CD4-positive, alpha-beta T cell (primary cell): Measurements from ENCODE around the gene IGFBP2. TPM values are rescaled to one million over a fixed set of nuclear protein-coding genes. Genes with fewer than 3 reads are reported as not detected.
A peak's percentile ranks its signal among the peaks of the same experiment; 100 is the strongest.

Experiments used
- ATAC-seq: fragments of 200-7000 bp; cut with Tn5 transposase; one replicate; pipeline ENCODE4 v1.10.0; 2022; ENCODE audit warnings: mild to moderate bottlenecking; ENCODE audit not compliant: poor library complexity
- CTCF ChIA-PET: fragments of 350-600 bp; sonication (Branson Sonifier 250); formaldehyde crosslinking; loops from one replicate; lab custom pipeline; 2021; ENCODE audit warnings: antibody characterized with exemption, inconsistent platforms; lab: Charles Lee
- POLR2A ChIA-PET: fragments of 350-600 bp; sonication (Branson Sonifier 250); formaldehyde crosslinking; loops from one replicate; lab custom pipeline; 2021; ENCODE audit warnings: antibody characterized with exemption, inconsistent platforms; lab: Charles Lee
- DNase-seq, 14 experiments: peaks; one replicate each; pipeline ENCODE4 v3.0.0-alpha.2; 2013 to 2020; ENCODE audit warnings: mixed read lengths in 2 of 14
- H3K27ac ChIP-seq, 2 donors: one replicate each; pipeline versions ENCODE4 v1.5.1 to v1.7.0; 2013; ENCODE audit warnings: low read length in 2 of 2, low read depth in 1 of 2, mild to moderate bottlenecking in 1 of 2
- H3K27me3 ChIP-seq, 2 experiments: 1 replicate in 1 of 2; 2 replicates in 1 of 2; pipeline versions ENCODE4 v1.6.1 to v1.7.0; 2013; ENCODE audit warnings: low read length in 2 of 2, control low read depth in 1 of 2, mild to moderate bottlenecking in 1 of 2, moderate library complexity in 1 of 2; ENCODE audit not compliant: insufficient read depth in 2 of 2, control insufficient read depth in 1 of 2
- H3K36me3 ChIP-seq: one replicate; pipeline ENCODE4 v1.6.1; 2013; ENCODE audit warnings: low read length, control low read depth; ENCODE audit not compliant: insufficient read depth
- H3K4me1 ChIP-seq: one replicate; pipeline ENCODE4 v1.6.1; 2013; ENCODE audit warnings: low read length, control low read depth; ENCODE audit not compliant: insufficient read depth
- H3K4me3 ChIP-seq: one replicate; pipeline ENCODE4 v1.5.1; 2013; ENCODE audit warnings: mild to moderate bottlenecking, low read length, moderate library complexity
- H3K9me3 ChIP-seq, 2 experiments: 1 replicate in 1 of 2; 2 replicates in 1 of 2; pipeline versions ENCODE4 v1.6.1 to v1.7.0; 2013; ENCODE audit warnings: low read length in 2 of 2, mild to moderate bottlenecking in 2 of 2, control low read depth in 1 of 2, moderate library complexity in 1 of 2; ENCODE audit not compliant: control insufficient read depth in 1 of 2, insufficient read depth in 1 of 2
- H3K27ac Mint-ChIP-seq: one replicate; pipeline ENCODE4 v1.8.0; 2020; ENCODE audit warnings: mixed read lengths
- H3K27me3 Mint-ChIP-seq: one replicate; pipeline ENCODE4 v1.8.0; 2021; ENCODE audit warnings: mixed read lengths
- H3K36me3 Mint-ChIP-seq: one replicate; pipeline ENCODE4 v1.8.0; 2021; ENCODE audit warnings: low read depth, mixed read lengths
- H3K4me1 Mint-ChIP-seq: one replicate; pipeline ENCODE4 v1.8.0; 2021; ENCODE audit warnings: low read depth, mixed read lengths
- H3K4me3 Mint-ChIP-seq: one replicate; pipeline ENCODE4 v1.8.0; 2020; ENCODE audit warnings: mild to moderate bottlenecking, mixed read lengths
- H3K9me3 Mint-ChIP-seq: one replicate; pipeline ENCODE4 v1.8.0; 2020; ENCODE audit warnings: mixed read lengths
- intact Hi-C, 2 experiments: fragments of 100-400 bp; cut with DNase I in 1 of 2; cut with micrococcal nuclease in 1 of 2; formaldehyde crosslinking; loops; one replicate each; pipeline versions ENCODE4 v1.15.1 to v1.9.0; 2023 to 2025; cut with DNase I, micrococcal nuclease
- total RNA-seq, 174 experiments: library from RNA in 2 of 174; stranded (reverse) in 2 of 174; gene quantifications; one replicate each; pipeline ENCODE4 v1.2.3 and lab custom pipeline; 2021 to 2026
- TF ChIP-seq, protein P1 (sequence below): fragments of 200-600 bp; IDR thresholded peaks from one replicate; pipeline ENCODE4 v1.8.0; 2022; ENCODE audit warnings: antibody characterized with exemption, mild to moderate bottlenecking

The IGFBP2 gene
- total RNA-seq, 2 experiments from 2014 or later, result not detected

DNA sequence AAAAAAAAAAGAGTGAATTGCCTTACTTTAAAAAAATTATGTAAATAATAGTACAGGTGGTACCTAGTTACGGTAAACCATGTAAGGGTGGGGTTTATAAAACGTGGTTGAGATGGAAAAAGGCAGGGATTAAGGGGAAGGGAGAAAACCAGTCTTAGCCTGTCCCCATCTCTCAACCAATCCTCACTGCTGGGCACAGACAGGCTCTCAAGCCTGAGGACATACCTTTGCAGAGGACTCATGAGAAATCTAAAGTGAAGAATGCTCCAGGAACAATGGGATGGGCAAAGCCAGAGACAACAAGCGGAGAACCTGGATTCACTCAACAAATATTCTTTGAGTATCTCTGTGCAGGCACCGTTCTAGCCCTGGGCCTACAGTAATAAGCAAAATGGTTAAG, 3.4 kb upstream of the IGFBP2 start:
- Mint-ChIP-seq H3K9me3 (no peaks in the 10 kb centered on the region), H3K27ac (no peak overlapping the region), H3K36me3 (no peaks in the 10 kb centered on the region), H3K4me1 (peaks cover 18% of the 10 kb centered on the region), H3K4me3 (no peak overlapping the region), H3K27me3 (peaks cover 49% of the 10 kb centered on the region)
- H3K9me3 ChIP-seq, result peaks cover 0 to 10% of the 10 kb centered on the region in 2 experiments
- ATAC-seq, result no peak
- no peak overlapping the region for H3K27ac ChIP-seq
- ChIA-PET CTCF (no interaction called here), POLR2A (no interaction called here)
- no peaks in the 10 kb centered on the region for H3K36me3 ChIP-seq
- TF ChIP-seq, protein P1, sequence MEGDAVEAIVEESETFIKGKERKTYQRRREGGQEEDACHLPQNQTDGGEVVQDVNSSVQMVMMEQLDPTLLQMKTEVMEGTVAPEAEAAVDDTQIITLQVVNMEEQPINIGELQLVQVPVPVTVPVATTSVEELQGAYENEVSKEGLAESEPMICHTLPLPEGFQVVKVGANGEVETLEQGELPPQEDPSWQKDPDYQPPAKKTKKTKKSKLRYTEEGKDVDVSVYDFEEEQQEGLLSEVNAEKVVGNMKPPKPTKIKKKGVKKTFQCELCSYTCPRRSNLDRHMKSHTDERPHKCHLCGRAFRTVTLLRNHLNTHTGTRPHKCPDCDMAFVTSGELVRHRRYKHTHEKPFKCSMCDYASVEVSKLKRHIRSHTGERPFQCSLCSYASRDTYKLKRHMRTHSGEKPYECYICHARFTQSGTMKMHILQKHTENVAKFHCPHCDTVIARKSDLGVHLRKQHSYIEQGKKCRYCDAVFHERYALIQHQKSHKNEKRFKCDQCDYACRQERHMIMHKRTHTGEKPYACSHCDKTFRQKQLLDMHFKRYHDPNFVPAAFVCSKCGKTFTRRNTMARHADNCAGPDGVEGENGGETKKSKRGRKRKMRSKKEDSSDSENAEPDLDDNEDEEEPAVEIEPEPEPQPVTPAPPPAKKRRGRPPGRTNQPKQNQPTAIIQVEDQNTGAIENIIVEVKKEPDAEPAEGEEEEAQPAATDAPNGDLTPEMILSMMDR, result no peak
- intact Hi-C loops, result no loop called here
- no peak overlapping the region for H3K4me3 ChIP-seq
- peaks cover 16 to 23% of the 10 kb centered on the region in 2 experiments for H3K27me3 ChIP-seq
- peaks cover 11% of the 10 kb centered on the region for H3K4me1 ChIP-seq
- DNase-seq, result no peak

DNA sequence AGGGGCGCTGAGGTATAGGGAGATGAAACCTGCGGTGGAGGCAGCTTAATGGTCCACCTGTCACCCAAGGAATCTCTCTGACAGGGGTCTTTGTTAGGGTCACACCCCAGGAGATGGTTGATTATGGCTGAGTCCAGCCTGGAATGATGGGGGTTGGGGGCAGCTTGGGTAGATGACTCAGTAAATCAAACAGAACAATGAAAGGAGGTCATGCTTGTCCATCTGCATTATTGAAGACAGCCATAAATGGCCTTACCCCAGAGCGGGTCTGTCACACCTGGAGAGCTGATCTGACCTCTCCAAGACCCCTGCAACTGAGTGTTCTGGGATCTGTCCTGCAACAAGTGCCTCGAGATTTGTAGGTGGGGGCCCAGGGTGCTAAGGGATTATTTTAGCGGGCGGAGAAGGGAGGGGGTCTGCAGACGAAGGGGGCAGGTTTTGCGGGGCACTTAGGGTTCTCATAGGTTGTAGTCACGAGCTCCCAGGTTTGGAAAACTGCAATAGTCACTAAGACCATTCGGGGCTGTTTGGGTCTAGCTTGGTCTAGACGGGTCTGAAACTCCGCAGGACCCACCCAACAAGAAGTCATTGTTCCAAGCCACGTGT, 771 bp upstream of the IGFBP2 start:
- TF ChIP-seq, protein P1, result no peak
- no peaks in the 10 kb centered on the region for H3K36me3 ChIP-seq
- DNase-seq (no peak), ATAC-seq (no peak)
- H3K27me3 ChIP-seq, result peaks cover 24 to 47% of the 10 kb centered on the region in 2 experiments
- peak overlapping the region; percentile 59 for H3K4me3 Mint-ChIP-seq
- H3K27me3 Mint-ChIP-seq, result peaks cover 75% of the 10 kb centered on the region
- H3K4me1 Mint-ChIP-seq, result peaks cover 32% of the 10 kb centered on the region
- POLR2A ChIA-PET, result no interaction called here
- H3K4me3 ChIP-seq, result no peak overlapping the region
- peaks cover 0 to 10% of the 10 kb centered on the region in 2 experiments for H3K9me3 ChIP-seq
- peaks cover 11% of the 10 kb centered on the region for H3K4me1 ChIP-seq
- CTCF ChIA-PET, result no interaction called here
- H3K27ac Mint-ChIP-seq, result no peak overlapping the region
- H3K9me3 Mint-ChIP-seq, result no peaks in the 10 kb centered on the region
- H3K27ac ChIP-seq, result no peak overlapping the region
- intact Hi-C loops, result no loop called here
- no peaks in the 10 kb centered on the region for H3K36me3 Mint-ChIP-seq

DNA sequence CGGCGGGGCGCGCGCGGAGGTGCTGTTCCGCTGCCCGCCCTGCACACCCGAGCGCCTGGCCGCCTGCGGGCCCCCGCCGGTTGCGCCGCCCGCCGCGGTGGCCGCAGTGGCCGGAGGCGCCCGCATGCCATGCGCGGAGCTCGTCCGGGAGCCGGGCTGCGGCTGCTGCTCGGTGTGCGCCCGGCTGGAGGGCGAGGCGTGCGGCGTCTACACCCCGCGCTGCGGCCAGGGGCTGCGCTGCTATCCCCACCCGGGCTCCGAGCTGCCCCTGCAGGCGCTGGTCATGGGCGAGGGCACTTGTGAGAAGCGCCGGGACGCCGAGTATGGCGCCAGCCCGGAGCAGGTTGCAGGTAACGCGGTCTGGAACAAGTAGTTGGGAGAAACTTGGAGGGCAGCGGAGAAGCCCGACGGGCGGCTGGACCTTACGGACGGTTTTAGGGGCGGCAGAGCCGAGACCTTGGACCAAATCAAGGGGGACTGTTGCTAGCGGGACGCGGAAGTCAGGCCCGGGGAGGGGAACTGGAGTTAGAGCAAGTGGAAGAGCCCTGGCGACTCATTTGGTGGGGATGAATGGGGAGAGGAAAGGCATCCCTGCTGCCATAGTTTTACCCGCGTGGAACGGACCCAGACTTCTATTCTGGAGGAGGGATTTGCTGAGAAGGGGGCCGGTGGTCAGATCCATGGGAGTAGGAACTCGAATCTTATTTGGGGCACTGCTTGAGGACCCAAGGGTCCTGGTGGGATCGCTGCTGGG, 573 bp downstream of the IGFBP2 start:
- ChIA-PET POLR2A (no interaction called here), CTCF (no interaction called here)
- Mint-ChIP-seq H3K9me3 (no peaks in the 10 kb centered on the region), H3K27ac (no peak overlapping the region), H3K4me3 (peak overlapping the region; percentile 76), H3K27me3 (peaks cover 81% of the 10 kb centered on the region), H3K36me3 (no peaks in the 10 kb centered on the region), H3K4me1 (peaks cover 32% of the 10 kb centered on the region)
- peaks cover 11% of the 10 kb centered on the region for H3K4me1 ChIP-seq
- no peak for DNase-seq
- peaks cover 24 to 49% of the 10 kb centered on the region in 2 experiments for H3K27me3 ChIP-seq
- TF ChIP-seq, protein P1, result no peak
- H3K27ac ChIP-seq, result no peak overlapping the region
- intact Hi-C loops, result no loop called here
- peaks cover 0 to 10% of the 10 kb centered on the region in 2 experiments for H3K9me3 ChIP-seq
- H3K4me3 ChIP-seq, result peak overlapping the region; percentile 14
- no peak for ATAC-seq
- no peaks in the 10 kb centered on the region for H3K36me3 ChIP-seq
